T47D (cell line): ENCODE data around the gene CACNA2D2.

Experiments
- DNase-seq, 2 experiments: peaks; one replicate each; pipeline versions ENCODE4 v3.0.0 to v3.0.0-alpha.2; 2011 to 2012; ENCODE audit warnings: low read depth in 1 of 2, low spot score in 1 of 2
- JUND ChIP-seq: IDR thresholded peaks from 2 replicates; pipeline ENCODE4 v1.6.1; 2012; ENCODE audit warnings: low read depth
- in situ Hi-C: cut with HindIII; loops from 2 replicates; pipeline ENCODE4 v1.10.0; 2016; ENCODE audit warnings: low sequenced_read_pairs, low pct_unique_long_range_greater_than_20kb

Gene CACNA2D2

GRCh38 chr3:50480471-50480870 is 23.0 kb downstream of the CACNA2D2 start:
- DNase-seq = no peak
- in situ Hi-C loops = no loop called here
- TF ChIP-seq JUND = no peak

- in situ Hi-C loops = no loop called here
These were observed 23.9 kb downstream of the CACNA2D2 start for GRCh38 chr3:50479523-50479922.

GRCh38 chr3:50478671-50479260 is 24.7 kb downstream of the CACNA2D2 start:
- TF ChIP-seq JUND = no peak
- in situ Hi-C loops = no loop called here
- no peak for DNase-seq

More at GRCh38 chr3:50479523-50479922, 23.9 kb downstream of the CACNA2D2 start:
- TF ChIP-seq JUND = no peak
- DNase-seq = no peak

- in situ Hi-C loops = no loop called here
- DNase-seq = no peak
- no peak for TF ChIP-seq JUND
These were observed 25.4 kb downstream of the CACNA2D2 start for GRCh38 chr3:50478051-50478450.

GRCh38 chr3:50475348-50475747 is 28.1 kb downstream of the CACNA2D2 start:
- in situ Hi-C loops = no loop called here
- TF ChIP-seq JUND = no peak
- DNase-seq = no peak

GRCh38 chr3:50474717-50475116 is 28.7 kb downstream of the CACNA2D2 start:
- DNase-seq = no peak
- TF ChIP-seq JUND = no peak
- in situ Hi-C loops = no loop called here

- no peak for DNase-seq
- in situ Hi-C loops = no loop called here
- no peak for TF ChIP-seq JUND
These were observed 29.7 kb downstream of the CACNA2D2 start for GRCh38 chr3:50473768-50474167.

- DNase-seq = no peak
- TF ChIP-seq JUND = no peak
- in situ Hi-C loops = no loop called here
These were observed 30.5 kb downstream of the CACNA2D2 start for GRCh38 chr3:50472958-50473357.

GRCh38 chr3:50470658-50471057 is 32.8 kb downstream of the CACNA2D2 start:
- in situ Hi-C loops = no loop called here
- no peak for TF ChIP-seq JUND
- DNase-seq = no peak

- DNase-seq = no peak
- in situ Hi-C loops = no loop called here
- TF ChIP-seq JUND = no peak
These were observed 35.5 kb downstream of the CACNA2D2 start for GRCh38 chr3:50467919-50468318.

GRCh38 chr3:50466177-50466576 is 37.3 kb downstream of the CACNA2D2 start:
- TF ChIP-seq JUND = no peak
- in situ Hi-C loops = no loop called here
- no peak for DNase-seq

- TF ChIP-seq JUND = no peak
- DNase-seq = no peak
- in situ Hi-C loops = no loop called here
These were observed 38.9 kb downstream of the CACNA2D2 start for GRCh38 chr3:50464569-50464968.

- DNase-seq = no peak
- no peak for TF ChIP-seq JUND
- in situ Hi-C loops = no loop called here
These were observed 43.6 kb downstream of the CACNA2D2 start for GRCh38 chr3:50459785-50460184.

GRCh38 chr3:50457988-50458387 is 45.4 kb downstream of the CACNA2D2 start:
- in situ Hi-C loops = no loop called here
- TF ChIP-seq JUND = no peak
- no peak for DNase-seq
